ENCODE data around the gene MEX3A.
"Not testable (repeated sequence)": the region's sequence is repeated elsewhere in the genome, so short reads cannot be mapped to it uniquely, and the experiment has no call there.

Gene MEX3A

GRCh38 chr1:156054500-156055280, 27.6 kb downstream of the MEX3A start, which contains the start of gene LAMTOR2:
LAMTOR2 (plus strand) TSS chr1:156054782; CDS start chr1:156054890, 108 bp downstream.
- peak; percentile 98 for DNase-seq

- DNase-seq, result peak; percentile 84 to 87
Observed at GRCh38 chr1:156053768-156054499, 28.3 kb downstream of the MEX3A start, which contains the start of gene UBQLN4. UBQLN4 (minus strand) TSS chr1:156053798; CDS start chr1:156053701, 97 bp downstream.

GRCh38 chr1:156052862-156053767, 29.1 kb downstream of the MEX3A start:
- DNase-seq, result peak; percentile 76 to 77

- DNase-seq, result no peak
Observed at GRCh38 chr1:156051011-156051725, 31.1 kb downstream of the MEX3A start.

GRCh38 chr1:156050376-156050775, 31.9 kb downstream of the MEX3A start:
- DNase-seq, result no peak

- DNase-seq, result no peak
Observed at GRCh38 chr1:156048663-156049258, 33.5 kb downstream of the MEX3A start.

GRCh38 chr1:156045076-156045475, 37.2 kb downstream of the MEX3A start:
- no peak for DNase-seq

- no peak for DNase-seq
Observed at GRCh38 chr1:156042828-156043227, 39.4 kb downstream of the MEX3A start.

GRCh38 chr1:156034991-156035390, 47.3 kb downstream of the MEX3A start:
- not testable (repeated sequence) for DNase-seq

GRCh38 chr1:156033011-156033410, 49.3 kb downstream of the MEX3A start:
- DNase-seq, result no peak

GRCh38 chr1:156026588-156026987, 55.7 kb downstream of the MEX3A start:
- no peak for DNase-seq

GRCh38 chr1:156025876-156026275, 56.4 kb downstream of the MEX3A start:
- peak; percentile 26 to 44 for DNase-seq

- DNase-seq, result no peak
Observed at GRCh38 chr1:156024801-156025200, 57.5 kb downstream of the MEX3A start.

All from stimulated activated CD4-positive, alpha-beta T cell treated with anti-CD3 and anti-CD28 coated beads, Interleukin-2, amount 100 ng/mL, for 24 hours (primary cell).